Measurements from ENCODE around the gene APPL1. TPM values are rescaled to one million over a fixed set of nuclear protein-coding genes. Genes with fewer than 3 reads are reported as not detected.

APPL1 gene
- total and polyA plus RNA-seq, 2 donors (not counting 3 experiments of a cell fraction or from before 2014, with no cell fraction given), result 9.2 to 28.8 TPM

- Histone ChIP-seq H3K27me3 (ENCODE audit: control insufficient read depth in 2 of 2, insufficient read depth in 2 of 2, low read length in 2 of 2) (no peaks in the 10 kb centered on the region), H3K4me2 (ENCODE audit: insufficient read depth, low read length) (peak overlapping the region; percentile 11), H2AFZ (ENCODE audit: low read depth, low read length) (no peak overlapping the region), H3K36me3 (ENCODE audit: control insufficient read depth in 2 of 2, extremely low read depth in 1 of 2, insufficient read depth in 2 of 2, low read length in 2 of 2) (peaks cover 3 to 5% of the 10 kb centered on the region in 2 experiments), H3K9ac (replicated peaks; ENCODE audit: extremely low read depth, insufficient read depth, low read length) (no peak overlapping the region), H3K79me2 (ENCODE audit: control insufficient read depth, insufficient read depth, low read length) (no peaks in the 10 kb centered on the region), H3K4me1 (ENCODE audit: control insufficient read depth, extremely low read depth, insufficient read depth, low read length) (peaks cover 10% of the 10 kb centered on the region), H4K20me1 (replicated peaks; ENCODE audit: control insufficient read depth, extremely low read depth, insufficient read depth, low read length) (peaks cover 2% of the 10 kb centered on the region), H3K4me3 (replicated peaks in 1 of 3; ENCODE audit: insufficient read depth in 1 of 3, low read depth in 1 of 3, low read length in 3 of 3) (no peak overlapping the region), H3K9me3 (replicated peaks; ENCODE audit: control insufficient read depth, insufficient read depth, low read length) (no peaks in the 10 kb centered on the region), H3K9me1 (replicated peaks; ENCODE audit: control insufficient read depth, extremely low read depth, insufficient read depth, low read length) (no peaks in the 10 kb centered on the region), H3K27ac (ENCODE audit: insufficient read depth, low read depth, low read length) (no peak overlapping the region)
- ChIA-PET POLR2A (interaction anchor here (0.6 kb wide), 1 partner anchor 174 kb away, joined by 5 read pairs; no protein-coding TSS in a partner anchor), CTCF (interaction anchor here (1.0 to 1.8 kb wide), 2 partner anchors 35 to 78 kb away, joined by 4 read pairs; no protein-coding TSS in a partner anchor)
- no TSS peak for BruUV-seq (replicated peaks)
- intact Hi-C loops (cut with micrococcal nuclease), result no loop called here
- dilution Hi-C loops (cut with MboI; ENCODE audit: extremely low pct_ligation_motif_present, low sequenced_read_pairs), result no loop called here
- FAIRE-seq (no peak), DNase-seq (ENCODE audit: low read depth, low spot score) (peak; percentile 51)
- TF ChIP-seq FOS (IDR thresholded peaks at IDR 0.05; ENCODE audit: borderline replicate concordance, insufficient read depth, low read length) (peak; percentile 65), POLR2AphosphoS5 (IDR thresholded peaks at IDR 0.05; ENCODE audit: insufficient read depth, low read depth, low read length) (no peak), EZH2 (IDR thresholded peaks at IDR 0.05; ENCODE audit: borderline replicate concordance, low read depth, low read length, severe bottlenecking) (no peak)
These were observed 30.1 kb downstream of the APPL1 start for GRCh38 chr3:57257678-57258077.

- Histone ChIP-seq H3K9me1 (replicated peaks; ENCODE audit: control insufficient read depth, extremely low read depth, insufficient read depth, low read length) (no peaks in the 10 kb centered on the region), H2AFZ (ENCODE audit: low read depth, low read length) (no peak overlapping the region), H3K36me3 (ENCODE audit: control insufficient read depth in 2 of 2, extremely low read depth in 1 of 2, insufficient read depth in 2 of 2, low read length in 2 of 2) (peaks cover 3% of the 10 kb centered on the region in 2 experiments), H4K20me1 (replicated peaks; ENCODE audit: control insufficient read depth, extremely low read depth, insufficient read depth, low read length) (peaks cover 2% of the 10 kb centered on the region), H3K4me3 (replicated peaks in 1 of 3; ENCODE audit: insufficient read depth in 1 of 3, low read depth in 1 of 3, low read length in 3 of 3) (no peak overlapping the region), H3K9ac (replicated peaks; ENCODE audit: extremely low read depth, insufficient read depth, low read length) (no peak overlapping the region), H3K79me2 (ENCODE audit: control insufficient read depth, insufficient read depth, low read length) (no peaks in the 10 kb centered on the region), H3K9me3 (replicated peaks; ENCODE audit: control insufficient read depth, insufficient read depth, low read length) (no peaks in the 10 kb centered on the region), H3K27me3 (ENCODE audit: control insufficient read depth in 2 of 2, insufficient read depth in 2 of 2, low read length in 2 of 2) (no peaks in the 10 kb centered on the region), H3K4me2 (ENCODE audit: insufficient read depth, low read length) (no peak overlapping the region), H3K4me1 (ENCODE audit: control insufficient read depth, extremely low read depth, insufficient read depth, low read length) (peaks cover 10% of the 10 kb centered on the region), H3K27ac (ENCODE audit: insufficient read depth, low read depth, low read length) (no peak overlapping the region)
- TF ChIP-seq EZH2 (IDR thresholded peaks at IDR 0.05; ENCODE audit: borderline replicate concordance, low read depth, low read length, severe bottlenecking) (no peak), GATA2 (IDR thresholded peaks at IDR 0.05; ENCODE audit: insufficient read depth, insufficient read length, low read depth, low read length) (no peak), JUN (IDR thresholded peaks at IDR 0.05; ENCODE audit: borderline replicate concordance, insufficient read depth, insufficient read length, low read depth) (no peak), FOS (IDR thresholded peaks at IDR 0.05; ENCODE audit: borderline replicate concordance, insufficient read depth, low read length) (no peak), CTCF (IDR thresholded peaks at IDR 0.05; ENCODE audit: extremely low read depth in 1 of 2, insufficient read depth in 1 of 2, low read depth in 1 of 2, low read length in 2 of 2) (no peak), POLR2A (IDR thresholded peaks at IDR 0.05; ENCODE audit: low read depth, low read length) (no peak), MYC (IDR thresholded peaks at IDR 0.05; ENCODE audit: low read depth, low read length) (no peak), MAX (IDR thresholded peaks at IDR 0.05; ENCODE audit: insufficient read depth, insufficient read length) (no peak), POLR2AphosphoS5 (IDR thresholded peaks at IDR 0.05; ENCODE audit: insufficient read depth, low read depth, low read length) (no peak)
- dilution Hi-C loops (cut with MboI; ENCODE audit: extremely low pct_ligation_motif_present, low sequenced_read_pairs) (no loop called here), intact Hi-C loops (cut with micrococcal nuclease) (no loop called here)
- DNase-seq (ENCODE audit: low read depth, low spot score) (no peak), FAIRE-seq (no peak)
- no TSS peak for BruUV-seq (replicated peaks)
- CTCF ChIA-PET, result no interaction called here
- POLR2A ChIA-PET, result no interaction called here
These were observed 33.6 kb downstream of the APPL1 start for GRCh38 chr3:57261119-57261518.

Data from endothelial cell of umbilical vein (primary cell).